ENCODE measurements around the gene GPR15.

The GPR15 gene

DNA sequence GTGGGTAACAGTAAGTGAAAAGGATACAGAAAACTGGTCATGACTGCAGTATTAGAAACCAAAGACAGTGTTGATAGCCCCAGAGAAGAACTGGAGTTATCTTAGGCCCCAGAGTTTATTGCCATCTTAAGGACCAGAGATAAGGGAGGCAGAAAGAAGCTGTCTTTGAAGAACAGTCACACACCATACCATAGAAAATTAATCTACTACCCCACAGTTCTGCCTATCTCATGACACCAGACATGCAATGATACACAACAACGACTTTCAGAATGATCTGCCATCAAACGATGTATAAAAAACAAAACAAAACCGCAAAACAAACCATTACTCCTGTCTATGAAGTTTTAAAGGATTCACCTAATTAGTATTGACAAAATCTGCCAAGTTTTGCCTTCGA, 52.0 kb downstream of the GPR15 start:
- no peaks in the 10 kb centered on the region for H3K27me3 ChIP-seq (ENCODE audit: control insufficient read depth in 1 of 2, insufficient read depth in 2 of 2, low read length in 2 of 2)

More for the DNA sequence above, 52.0 kb downstream of the GPR15 start:
- Histone ChIP-seq H3K27ac (ENCODE audit: low read depth, low read length) (no peak overlapping the region), H3K9me3 (ENCODE audit: control insufficient read depth in 1 of 2, low read length in 2 of 2) (no peaks in the 10 kb centered on the region), H3K36me3 (ENCODE audit: control insufficient read depth in 1 of 2, insufficient read depth in 2 of 2, low read length in 2 of 2) (peaks cover 19 to 42% of the 10 kb centered on the region in 2 donors), H3K4me1 (ENCODE audit: control insufficient read depth in 1 of 2, insufficient read depth in 2 of 2, low read length in 2 of 2) (no peaks in the 10 kb centered on the region), H3K4me3 (ENCODE audit: low read depth in 1 of 2, low read length in 2 of 2) (no peak overlapping the region), H3K9ac (ENCODE audit: low read depth in 1 of 2, low read length in 2 of 2) (no peak overlapping the region)

Measured in duodenal mucosa (tissue), 2 donors.